Measurements from ENCODE around the gene STPG1. TPM values are rescaled to one million over a fixed set of nuclear protein-coding genes. Genes with fewer than 3 reads are reported as not detected.
A peak's percentile ranks its signal among the peaks of the same experiment; 100 is the strongest.

Gene STPG1
- total and polyA plus RNA-seq, 2 of the 13 experiments (the other 11 are each of a cell fraction or from before 2014, with no cell fraction given), result 3.4 to 4.3 TPM

DNA sequence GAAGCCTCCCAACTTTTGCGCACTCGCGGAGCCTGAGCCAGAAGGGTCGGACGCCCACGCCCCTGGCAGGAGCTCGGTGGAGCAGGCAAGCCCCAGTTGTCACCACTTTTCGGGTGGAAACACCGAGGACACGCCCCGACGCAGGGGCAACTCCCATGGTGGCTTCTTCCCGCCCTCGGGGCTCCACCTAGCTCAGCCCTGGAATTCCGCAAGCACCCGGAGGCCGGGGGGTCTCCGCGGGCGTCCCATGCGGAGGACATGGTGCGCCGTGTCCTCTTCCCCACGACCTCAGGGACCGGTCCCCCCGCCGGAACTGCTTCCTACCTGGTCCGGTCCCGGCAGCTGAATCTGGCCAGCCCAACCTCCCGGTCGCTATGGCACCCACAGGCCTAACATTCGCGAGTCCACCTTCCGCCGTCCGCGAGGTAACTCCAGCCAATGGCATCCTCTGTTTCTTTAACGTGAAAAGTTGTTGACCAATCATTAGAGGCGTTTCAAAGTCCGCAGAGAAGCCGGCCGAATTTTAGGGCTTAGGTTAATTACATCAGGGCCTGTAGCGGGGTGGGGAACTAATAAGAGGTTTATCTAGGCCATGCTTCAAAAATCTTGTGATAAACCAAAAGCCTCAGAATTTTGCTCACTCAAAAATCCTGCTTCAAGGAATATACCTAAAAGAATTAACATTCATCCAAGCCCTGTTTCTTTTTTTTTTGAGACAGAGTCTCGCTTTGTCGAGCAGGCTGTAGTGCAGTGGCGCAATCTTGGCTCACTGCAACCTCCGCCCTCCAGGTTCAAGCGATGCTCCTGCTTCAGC, at the start of gene STPG1 (continued):
- TF ChIP-seq, protein P1, sequence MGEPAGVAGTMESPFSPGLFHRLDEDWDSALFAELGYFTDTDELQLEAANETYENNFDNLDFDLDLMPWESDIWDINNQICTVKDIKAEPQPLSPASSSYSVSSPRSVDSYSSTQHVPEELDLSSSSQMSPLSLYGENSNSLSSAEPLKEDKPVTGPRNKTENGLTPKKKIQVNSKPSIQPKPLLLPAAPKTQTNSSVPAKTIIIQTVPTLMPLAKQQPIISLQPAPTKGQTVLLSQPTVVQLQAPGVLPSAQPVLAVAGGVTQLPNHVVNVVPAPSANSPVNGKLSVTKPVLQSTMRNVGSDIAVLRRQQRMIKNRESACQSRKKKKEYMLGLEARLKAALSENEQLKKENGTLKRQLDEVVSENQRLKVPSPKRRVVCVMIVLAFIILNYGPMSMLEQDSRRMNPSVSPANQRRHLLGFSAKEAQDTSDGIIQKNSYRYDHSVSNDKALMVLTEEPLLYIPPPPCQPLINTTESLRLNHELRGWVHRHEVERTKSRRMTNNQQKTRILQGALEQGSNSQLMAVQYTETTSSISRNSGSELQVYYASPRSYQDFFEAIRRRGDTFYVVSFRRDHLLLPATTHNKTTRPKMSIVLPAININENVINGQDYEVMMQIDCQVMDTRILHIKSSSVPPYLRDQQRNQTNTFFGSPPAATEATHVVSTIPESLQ (CRISPR knock-in tag; conservative IDR thresholded peaks at IDR 0.05), result no peak
- TF ChIP-seq ZNF496 (CRISPR knock-in tag; IDR thresholded peaks at IDR 0.05; ENCODE audit: insufficient replicate concordance), result no peak
- TF ChIP-seq ZFP36 (IDR thresholded peaks at IDR 0.05; ENCODE audit: borderline replicate concordance, low read depth, low read length, partially characterized antibody), result no peak
- TF ChIP-seq, protein P2, sequence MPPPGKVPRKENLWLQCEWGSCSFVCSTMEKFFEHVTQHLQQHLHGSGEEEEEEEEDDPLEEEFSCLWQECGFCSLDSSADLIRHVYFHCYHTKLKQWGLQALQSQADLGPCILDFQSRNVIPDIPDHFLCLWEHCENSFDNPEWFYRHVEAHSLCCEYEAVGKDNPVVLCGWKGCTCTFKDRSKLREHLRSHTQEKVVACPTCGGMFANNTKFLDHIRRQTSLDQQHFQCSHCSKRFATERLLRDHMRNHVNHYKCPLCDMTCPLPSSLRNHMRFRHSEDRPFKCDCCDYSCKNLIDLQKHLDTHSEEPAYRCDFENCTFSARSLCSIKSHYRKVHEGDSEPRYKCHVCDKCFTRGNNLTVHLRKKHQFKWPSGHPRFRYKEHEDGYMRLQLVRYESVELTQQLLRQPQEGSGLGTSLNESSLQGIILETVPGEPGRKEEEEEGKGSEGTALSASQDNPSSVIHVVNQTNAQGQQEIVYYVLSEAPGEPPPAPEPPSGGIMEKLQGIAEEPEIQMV (CRISPR knock-in tag; IDR thresholded peaks at IDR 0.05; ENCODE audit: low read depth), result peak; percentile 100
- TF ChIP-seq GABPA (IDR thresholded peaks at IDR 0.05; ENCODE audit: low read depth, low read length), result peak; percentile 47; the same call in 1 of the 2 replicates
- TF ChIP-seq GABPA (CRISPR knock-in tag; IDR thresholded peaks at IDR 0.05; ENCODE audit: low read depth), result peak; percentile 68
- TF ChIP-seq, protein P3, sequence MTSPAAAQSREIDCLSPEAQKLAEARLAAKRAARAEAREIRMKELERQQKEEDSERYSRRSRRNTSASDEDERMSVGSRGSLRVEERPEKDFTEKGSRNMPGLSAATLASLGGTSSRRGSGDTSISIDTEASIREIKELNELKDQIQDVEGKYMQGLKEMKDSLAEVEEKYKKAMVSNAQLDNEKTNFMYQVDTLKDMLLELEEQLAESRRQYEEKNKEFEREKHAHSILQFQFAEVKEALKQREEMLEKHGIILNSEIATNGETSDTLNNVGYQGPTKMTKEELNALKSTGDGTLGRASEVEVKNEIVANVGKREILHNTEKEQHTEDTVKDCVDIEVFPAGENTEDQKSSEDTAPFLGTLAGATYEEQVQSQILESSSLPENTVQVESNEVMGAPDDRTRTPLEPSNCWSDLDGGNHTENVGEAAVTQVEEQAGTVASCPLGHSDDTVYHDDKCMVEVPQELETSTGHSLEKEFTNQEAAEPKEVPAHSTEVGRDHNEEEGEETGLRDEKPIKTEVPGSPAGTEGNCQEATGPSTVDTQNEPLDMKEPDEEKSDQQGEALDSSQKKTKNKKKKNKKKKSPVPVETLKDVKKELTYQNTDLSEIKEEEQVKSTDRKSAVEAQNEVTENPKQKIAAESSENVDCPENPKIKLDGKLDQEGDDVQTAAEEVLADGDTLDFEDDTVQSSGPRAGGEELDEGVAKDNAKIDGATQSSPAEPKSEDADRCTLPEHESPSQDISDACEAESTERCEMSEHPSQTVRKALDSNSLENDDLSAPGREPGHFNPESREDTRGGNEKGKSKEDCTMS (CRISPR knock-in tag; conservative IDR thresholded peaks at IDR 0.05), result no peak
- TF ChIP-seq, protein P4, sequence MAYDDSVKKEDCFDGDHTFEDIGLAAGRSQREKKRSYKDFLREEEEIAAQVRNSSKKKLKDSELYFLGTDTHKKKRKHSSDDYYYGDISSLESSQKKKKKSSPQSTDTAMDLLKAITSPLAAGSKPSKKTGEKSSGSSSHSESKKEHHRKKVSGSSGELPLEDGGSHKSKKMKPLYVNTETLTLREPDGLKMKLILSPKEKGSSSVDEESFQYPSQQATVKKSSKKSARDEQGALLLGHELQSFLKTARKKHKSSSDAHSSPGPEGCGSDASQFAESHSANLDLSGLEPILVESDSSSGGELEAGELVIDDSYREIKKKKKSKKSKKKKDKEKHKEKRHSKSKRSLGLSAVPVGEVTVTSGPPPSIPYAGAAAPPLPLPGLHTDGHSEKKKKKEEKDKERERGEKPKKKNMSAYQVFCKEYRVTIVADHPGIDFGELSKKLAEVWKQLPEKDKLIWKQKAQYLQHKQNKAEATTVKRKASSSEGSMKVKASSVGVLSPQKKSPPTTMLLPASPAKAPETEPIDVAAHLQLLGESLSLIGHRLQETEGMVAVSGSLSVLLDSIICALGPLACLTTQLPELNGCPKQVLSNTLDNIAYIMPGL (CRISPR knock-in tag; IDR thresholded peaks at IDR 0.05; ENCODE audit: borderline replicate concordance in 1 of 2, low read depth in 1 of 2), result peak; percentile 34 to 52; a peak in 1 of 4 replicates
- no peak for TF ChIP-seq BCL6 (CRISPR knock-in tag; IDR thresholded peaks at IDR 0.05)
- TF ChIP-seq KLF9 (CRISPR knock-in tag; IDR thresholded peaks at IDR 0.05; ENCODE audit: low read depth), result no peak
- TF ChIP-seq, protein P5, sequence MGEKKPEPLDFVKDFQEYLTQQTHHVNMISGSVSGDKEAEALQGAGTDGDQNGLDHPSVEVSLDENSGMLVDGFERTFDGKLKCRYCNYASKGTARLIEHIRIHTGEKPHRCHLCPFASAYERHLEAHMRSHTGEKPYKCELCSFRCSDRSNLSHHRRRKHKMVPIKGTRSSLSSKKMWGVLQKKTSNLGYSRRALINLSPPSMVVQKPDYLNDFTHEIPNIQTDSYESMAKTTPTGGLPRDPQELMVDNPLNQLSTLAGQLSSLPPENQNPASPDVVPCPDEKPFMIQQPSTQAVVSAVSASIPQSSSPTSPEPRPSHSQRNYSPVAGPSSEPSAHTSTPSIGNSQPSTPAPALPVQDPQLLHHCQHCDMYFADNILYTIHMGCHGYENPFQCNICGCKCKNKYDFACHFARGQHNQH (CRISPR knock-in tag; IDR thresholded peaks at IDR 0.05), result 0 out of 2 replicates have a peak, but pooled peaks have one; percentile 27
- no peak for TF ChIP-seq DNMT1 (CRISPR knock-in tag; IDR thresholded peaks at IDR 0.05)
- TF ChIP-seq, protein P6, sequence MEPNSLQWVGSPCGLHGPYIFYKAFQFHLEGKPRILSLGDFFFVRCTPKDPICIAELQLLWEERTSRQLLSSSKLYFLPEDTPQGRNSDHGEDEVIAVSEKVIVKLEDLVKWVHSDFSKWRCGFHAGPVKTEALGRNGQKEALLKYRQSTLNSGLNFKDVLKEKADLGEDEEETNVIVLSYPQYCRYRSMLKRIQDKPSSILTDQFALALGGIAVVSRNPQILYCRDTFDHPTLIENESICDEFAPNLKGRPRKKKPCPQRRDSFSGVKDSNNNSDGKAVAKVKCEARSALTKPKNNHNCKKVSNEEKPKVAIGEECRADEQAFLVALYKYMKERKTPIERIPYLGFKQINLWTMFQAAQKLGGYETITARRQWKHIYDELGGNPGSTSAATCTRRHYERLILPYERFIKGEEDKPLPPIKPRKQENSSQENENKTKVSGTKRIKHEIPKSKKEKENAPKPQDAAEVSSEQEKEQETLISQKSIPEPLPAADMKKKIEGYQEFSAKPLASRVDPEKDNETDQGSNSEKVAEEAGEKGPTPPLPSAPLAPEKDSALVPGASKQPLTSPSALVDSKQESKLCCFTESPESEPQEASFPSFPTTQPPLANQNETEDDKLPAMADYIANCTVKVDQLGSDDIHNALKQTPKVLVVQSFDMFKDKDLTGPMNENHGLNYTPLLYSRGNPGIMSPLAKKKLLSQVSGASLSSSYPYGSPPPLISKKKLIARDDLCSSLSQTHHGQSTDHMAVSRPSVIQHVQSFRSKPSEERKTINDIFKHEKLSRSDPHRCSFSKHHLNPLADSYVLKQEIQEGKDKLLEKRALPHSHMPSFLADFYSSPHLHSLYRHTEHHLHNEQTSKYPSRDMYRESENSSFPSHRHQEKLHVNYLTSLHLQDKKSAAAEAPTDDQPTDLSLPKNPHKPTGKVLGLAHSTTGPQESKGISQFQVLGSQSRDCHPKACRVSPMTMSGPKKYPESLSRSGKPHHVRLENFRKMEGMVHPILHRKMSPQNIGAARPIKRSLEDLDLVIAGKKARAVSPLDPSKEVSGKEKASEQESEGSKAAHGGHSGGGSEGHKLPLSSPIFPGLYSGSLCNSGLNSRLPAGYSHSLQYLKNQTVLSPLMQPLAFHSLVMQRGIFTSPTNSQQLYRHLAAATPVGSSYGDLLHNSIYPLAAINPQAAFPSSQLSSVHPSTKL (CRISPR knock-in tag; IDR thresholded peaks at IDR 0.05), result no peak
- 0 out of 2 replicates have a peak, but pooled peaks have one; percentile 28 for TF ChIP-seq ZNF160 (CRISPR knock-in tag; IDR thresholded peaks at IDR 0.05)

Measured in HepG2 (cell line).